D721Med (cell line): ENCODE results near the gene ZNF578.
"Not testable (repeated sequence)": the region's sequence is repeated elsewhere in the genome, so short reads cannot be mapped to it uniquely, and the experiment has no call there.

Experiments used
- DNase-seq: peaks from one replicate; pipeline ENCODE4 v3.0.0; 2011; ENCODE audit warnings: low spot score; ENCODE audit not compliant: insufficient read length
- FAIRE-seq: peaks from 2 replicates; lab custom pipeline; 2011; peaks lifted over from hg19 to GRCh38; lab: Jason Lieb, UNC
- CTCF ChIP-seq: IDR thresholded peaks from 2 replicates; pipeline ENCODE4 v1.5.1; 2012; ENCODE audit warnings: mild to moderate bottlenecking, control low read depth; ENCODE audit not compliant: insufficient read depth; ENCODE audit errors: missing control alignments

ZNF578 gene

GRCh38 chr19:52520013-52520412 lies 66.7 kb downstream of the ZNF578 start:
- no peak for FAIRE-seq
- TF ChIP-seq CTCF: no peak

GRCh38 chr19:52522551-52522950 lies 69.2 kb downstream of the ZNF578 start:
- FAIRE-seq (no peak), DNase-seq (no peak)
- no peak for TF ChIP-seq CTCF

More at GRCh38 chr19:52520013-52520412, 66.7 kb downstream of the ZNF578 start:
- DNase-seq: no peak

GRCh38 chr19:52524086-52524485 lies 70.7 kb downstream of the ZNF578 start:
- DNase-seq (no peak), FAIRE-seq (no peak)
- no peak for TF ChIP-seq CTCF

- DNase-seq (peak; percentile 50), FAIRE-seq (no peak)
- peak; percentile 25 for TF ChIP-seq CTCF
Observed at GRCh38 chr19:52527134-52527955, 74.0 kb downstream of the ZNF578 start, which contains the start of gene ZNF808. Gene ZNF808 (plus strand): TSS chr19:52527668. CDS start chr19:52543285, 15,617 bp downstream.

GRCh38 chr19:52527956-52528351 lies 74.6 kb downstream of the ZNF578 start:
- FAIRE-seq (no peak), DNase-seq (no peak)
- TF ChIP-seq CTCF: no peak

GRCh38 chr19:52532480-52532879 lies 79.1 kb downstream of the ZNF578 start:
- DNase-seq: no peak
- FAIRE-seq: no peak
- TF ChIP-seq CTCF: no peak

- TF ChIP-seq CTCF: no peak
- no peak for DNase-seq
- FAIRE-seq: no peak
Observed at GRCh38 chr19:52533901-52534300, 80.5 kb downstream of the ZNF578 start.

- DNase-seq, FAIRE-seq: not testable (repeated sequence)
Observed at GRCh38 chr19:52535385-52535770, 82.0 kb downstream of the ZNF578 start.
